ENCODE results near the gene CGB3. TPM values are rescaled to one million over a fixed set of nuclear protein-coding genes. Genes with fewer than 3 reads are reported as not detected.
"Not testable (repeated sequence)": the region's sequence is repeated elsewhere in the genome, so short reads cannot be mapped to it uniquely, and the experiment has no call there.

The CGB3 gene
- total RNA-seq: not detected

DNA sequence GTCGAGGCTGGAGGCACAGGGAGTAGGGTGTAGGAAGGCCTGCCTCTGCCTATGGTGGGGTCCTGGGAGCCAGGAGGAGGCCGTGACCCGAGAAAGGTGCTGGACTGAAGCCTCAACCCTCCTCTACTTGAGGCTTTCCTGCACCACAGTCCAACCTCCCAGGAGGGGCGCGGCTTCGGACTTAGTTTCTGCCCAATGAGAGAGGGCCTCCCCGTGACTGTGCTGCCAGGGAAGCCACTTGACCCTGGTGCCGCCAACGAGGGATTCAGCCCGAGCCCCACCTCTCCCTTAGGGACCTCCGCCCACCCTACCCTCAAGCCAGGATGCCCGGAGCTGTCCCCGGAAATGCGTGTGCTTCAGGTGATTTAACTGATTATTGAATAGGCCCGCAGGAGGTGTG lies at the start of gene CGB3:
TSS of gene CGB3 (minus strand) at position 101 of the 400 bp plus-strand sequence. CDS start 362 bp downstream, outside the sequence.
- not testable (repeated sequence) for DNase-seq; H3K27me3 Mint-ChIP-seq (ENCODE audit: low read depth); H3K36me3 Mint-ChIP-seq (ENCODE audit: insufficient read depth); H3K4me1 Mint-ChIP-seq (ENCODE audit: low read depth); H3K4me3 Mint-ChIP-seq; H3K9me3 Mint-ChIP-seq; ATAC-seq

DNA sequence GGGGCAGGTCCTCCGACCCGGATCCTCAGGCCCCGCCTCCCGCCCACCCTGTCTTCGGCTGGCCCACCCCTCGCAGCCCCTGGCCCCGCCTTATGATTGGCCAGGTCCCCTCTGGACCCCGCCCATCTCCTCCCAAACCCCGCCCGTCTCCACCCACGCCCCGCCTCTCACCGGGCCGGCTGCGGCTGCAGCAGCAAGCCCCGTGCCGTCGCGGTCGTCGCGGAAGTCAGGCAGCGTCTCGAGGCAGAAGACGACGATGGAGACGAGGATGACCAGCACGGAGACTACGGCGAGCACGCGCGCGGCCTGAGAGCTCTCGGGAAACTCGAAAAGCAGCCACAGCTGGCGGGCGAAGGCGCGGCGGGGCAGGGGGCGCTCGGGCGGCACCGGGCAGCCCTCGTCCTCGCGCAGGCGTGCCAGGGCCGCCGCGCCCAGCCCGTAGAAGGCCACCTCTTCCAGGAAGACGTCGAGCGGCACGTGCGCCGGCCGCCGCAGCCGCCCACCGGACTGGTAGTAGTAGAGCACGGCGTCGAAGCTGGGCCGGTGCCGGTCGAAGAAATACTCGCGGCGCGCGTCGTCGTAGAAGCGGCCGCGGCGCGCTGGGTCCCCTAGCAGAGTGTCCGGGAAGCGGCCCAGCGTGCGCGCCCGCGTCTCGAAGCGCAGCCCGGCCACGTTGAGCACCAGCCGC lies 47.9 kb upstream of the CGB3 start:
- Mint-ChIP-seq H3K9me3 (no peaks in the 10 kb centered on the region), H3K36me3 (ENCODE audit: insufficient read depth) (peaks cover 2% of the 10 kb centered on the region), H3K4me1 (ENCODE audit: low read depth) (peaks cover 11% of the 10 kb centered on the region), H3K27me3 (ENCODE audit: low read depth) (peaks cover 78% of the 10 kb centered on the region), H3K4me3 (no peak overlapping the region)
- no peak for ATAC-seq
- DNase-seq: peak; percentile 35

DNA sequence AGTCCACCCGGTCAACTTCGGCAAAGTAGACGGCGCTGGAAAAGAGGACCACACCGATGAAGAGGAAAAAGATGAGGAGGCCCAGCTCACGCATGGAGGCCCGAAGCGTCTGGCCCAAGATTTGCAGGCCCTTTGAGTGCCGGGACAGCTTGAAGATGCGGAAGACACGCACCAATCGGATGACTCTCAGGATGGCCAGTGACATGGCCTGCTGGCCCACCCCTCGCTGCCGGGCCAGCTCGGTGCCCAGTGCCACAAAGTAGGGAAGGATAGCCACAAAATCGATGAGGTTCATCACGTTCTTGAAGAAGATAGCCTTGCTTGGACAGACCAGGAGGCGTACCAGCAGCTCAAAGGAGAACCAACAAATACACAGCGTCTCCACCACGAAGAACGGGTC lies 46.3 kb upstream of the CGB3 start:
- Mint-ChIP-seq H3K9me3 (no peaks in the 10 kb centered on the region), H3K4me3 (no peak overlapping the region), H3K4me1 (ENCODE audit: low read depth) (peaks cover 11% of the 10 kb centered on the region), H3K27me3 (ENCODE audit: low read depth) (peaks cover 80% of the 10 kb centered on the region), H3K36me3 (ENCODE audit: insufficient read depth) (peaks cover 2% of the 10 kb centered on the region)
- no peak for DNase-seq
- no peak for ATAC-seq

DNA sequence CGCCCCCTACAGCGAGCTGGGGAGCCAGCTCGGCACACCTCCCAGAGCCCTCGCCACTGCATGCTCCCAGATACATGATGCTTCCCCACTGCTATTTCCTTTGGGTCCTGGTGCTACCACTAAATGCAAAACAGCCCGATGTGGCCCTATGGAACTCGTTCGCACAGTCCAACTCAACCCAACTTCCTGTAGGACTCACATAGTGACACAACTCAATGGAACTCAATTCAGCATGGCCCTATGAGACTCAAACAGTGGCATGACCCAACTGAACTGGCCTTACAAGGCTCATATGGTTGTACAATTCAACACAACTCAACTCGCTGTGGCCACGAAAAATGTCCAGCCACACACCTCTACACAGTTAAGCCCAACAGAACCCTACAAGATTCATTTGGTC lies 44.9 kb upstream of the CGB3 start:
- H3K27me3 Mint-ChIP-seq (ENCODE audit: low read depth): peaks cover 82% of the 10 kb centered on the region
- H3K4me1 Mint-ChIP-seq (ENCODE audit: low read depth): peaks cover 11% of the 10 kb centered on the region
- H3K4me3 Mint-ChIP-seq: no peak overlapping the region
- peaks cover 2% of the 10 kb centered on the region for H3K36me3 Mint-ChIP-seq (ENCODE audit: insufficient read depth)
- DNase-seq (no peak), ATAC-seq (no peak)
- H3K9me3 Mint-ChIP-seq: no peaks in the 10 kb centered on the region

DNA sequence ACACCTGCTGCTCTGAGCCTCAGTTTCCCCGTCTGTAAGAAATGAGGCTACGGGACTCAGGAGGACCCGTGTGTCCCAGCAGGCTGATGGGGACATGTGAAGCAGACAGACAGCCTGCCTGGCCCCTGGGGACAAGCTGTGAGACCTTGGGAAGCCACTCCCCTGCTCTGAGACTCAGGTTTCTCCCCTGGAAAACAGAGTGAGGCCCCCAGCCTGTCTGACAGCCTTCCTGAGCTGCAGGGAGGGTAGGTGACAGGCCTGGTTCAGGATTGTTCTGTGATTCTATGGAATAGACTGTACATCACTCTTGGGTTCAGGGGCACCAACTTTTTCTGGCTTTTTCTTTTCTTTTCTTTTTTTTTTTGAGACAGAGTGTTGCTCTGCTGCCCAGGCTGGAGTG lies 43.4 kb upstream of the CGB3 start:
- Mint-ChIP-seq H3K9me3 (no peaks in the 10 kb centered on the region), H3K27me3 (ENCODE audit: low read depth) (peaks cover 80% of the 10 kb centered on the region), H3K4me3 (no peak overlapping the region), H3K4me1 (ENCODE audit: low read depth) (peaks cover 2% of the 10 kb centered on the region), H3K36me3 (ENCODE audit: insufficient read depth) (peaks cover 2% of the 10 kb centered on the region)
- DNase-seq (no peak), ATAC-seq (no peak)

- ATAC-seq (no peak), DNase-seq (no peak)
- H3K27me3 Mint-ChIP-seq (ENCODE audit: low read depth): peaks cover 78% of the 10 kb centered on the region
- no peaks in the 10 kb centered on the region for H3K9me3 Mint-ChIP-seq
- no peaks in the 10 kb centered on the region for H3K4me1 Mint-ChIP-seq (ENCODE audit: low read depth)
- peaks cover 2% of the 10 kb centered on the region for H3K36me3 Mint-ChIP-seq (ENCODE audit: insufficient read depth)
- no peak overlapping the region for H3K4me3 Mint-ChIP-seq
These were observed 41.9 kb upstream of the CGB3 start for GRCh38 chr19:49065905-49066512.

GRCh38 chr19:49064768-49065611 lies 40.9 kb upstream of the CGB3 start, which contains the start of gene NTF4:
NTF4 (minus strand) TSS chr19:49064818; CDS start chr19:49061997, 2,821 bp downstream.
- Mint-ChIP-seq H3K9me3 (no peaks in the 10 kb centered on the region), H3K36me3 (ENCODE audit: insufficient read depth) (no peaks in the 10 kb centered on the region), H3K4me3 (no peak within 1 kb of the TSS), H3K4me1 (ENCODE audit: low read depth) (no peaks in the 10 kb centered on the region), H3K27me3 (ENCODE audit: low read depth) (peaks cover 74% of the 10 kb centered on the region)
- DNase-seq (no peak), ATAC-seq (peak; percentile 41 to 42)

DNA sequence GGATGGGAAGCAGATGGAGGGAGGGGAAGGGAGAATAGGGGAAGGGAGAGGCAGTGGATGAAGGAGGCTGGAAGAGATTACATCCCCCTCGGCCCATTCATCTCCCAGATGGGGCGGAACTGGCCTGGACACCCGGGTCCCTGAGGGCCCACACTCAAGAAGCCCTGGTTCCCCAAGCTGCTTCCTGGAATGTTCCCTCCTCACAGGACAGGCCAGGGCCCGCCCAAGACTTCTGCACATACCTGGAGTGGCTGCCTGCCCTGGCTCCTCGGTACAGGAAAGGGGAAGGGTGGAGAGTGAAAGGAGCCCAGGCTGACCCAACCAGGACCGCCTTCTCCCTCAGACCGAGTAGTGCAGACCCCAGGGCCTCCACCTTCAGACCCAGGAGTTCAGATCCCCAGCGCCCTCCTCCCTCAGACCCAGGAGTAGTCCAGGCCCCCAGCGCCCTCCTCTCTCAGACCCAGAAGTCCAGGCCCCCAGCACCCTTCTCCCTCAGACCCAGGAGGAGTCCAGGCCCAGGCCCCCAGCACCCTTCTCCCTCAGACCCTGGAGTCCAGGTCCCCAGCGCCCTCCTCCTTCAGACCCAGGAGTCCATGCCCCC lies 40.0 kb upstream of the CGB3 start:
- Mint-ChIP-seq H3K9me3 (no peaks in the 10 kb centered on the region), H3K4me1 (ENCODE audit: low read depth) (no peaks in the 10 kb centered on the region), H3K4me3 (no peak overlapping the region), H3K27me3 (ENCODE audit: low read depth) (peaks cover 72% of the 10 kb centered on the region), H3K36me3 (ENCODE audit: insufficient read depth) (no peaks in the 10 kb centered on the region)
- no peak for DNase-seq
- no peak for ATAC-seq

DNA sequence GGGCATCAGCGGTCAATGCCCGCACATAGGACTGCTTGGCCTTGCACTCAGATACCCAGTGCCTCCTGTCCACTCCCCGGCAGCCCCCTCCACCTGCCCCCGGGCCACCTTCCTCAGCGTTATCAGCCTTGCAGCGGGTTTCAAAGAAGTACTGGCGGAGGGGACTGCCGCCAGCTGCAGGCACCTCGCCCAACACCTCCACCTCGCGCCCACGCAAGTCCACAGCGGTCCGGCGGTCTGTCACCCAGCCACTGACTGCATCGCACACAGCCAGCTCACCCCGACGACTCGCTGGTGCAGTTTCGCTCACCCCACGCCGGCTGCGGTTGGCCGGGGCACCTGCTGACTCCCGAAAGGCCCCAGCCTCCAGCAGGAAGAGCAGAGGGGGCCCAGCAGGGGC lies 37.3 kb upstream of the CGB3 start:
- Mint-ChIP-seq H3K36me3 (ENCODE audit: insufficient read depth) (no peaks in the 10 kb centered on the region), H3K27me3 (ENCODE audit: low read depth) (peaks cover 71% of the 10 kb centered on the region), H3K4me1 (ENCODE audit: low read depth) (peaks cover 16% of the 10 kb centered on the region), H3K9me3 (no peaks in the 10 kb centered on the region), H3K4me3 (no peak overlapping the region)
- ATAC-seq (no peak), DNase-seq (no peak)

- ATAC-seq: no peak
- peaks cover 68% of the 10 kb centered on the region for H3K27me3 Mint-ChIP-seq (ENCODE audit: low read depth)
- H3K36me3 Mint-ChIP-seq (ENCODE audit: insufficient read depth): no peaks in the 10 kb centered on the region
- DNase-seq: no peak
- H3K4me1 Mint-ChIP-seq (ENCODE audit: low read depth): peaks cover 20% of the 10 kb centered on the region
- no peak overlapping the region for H3K4me3 Mint-ChIP-seq
- H3K9me3 Mint-ChIP-seq: no peaks in the 10 kb centered on the region
These were observed 36.9 kb upstream of the CGB3 start for GRCh38 chr19:49061000-49061399.

DNA sequence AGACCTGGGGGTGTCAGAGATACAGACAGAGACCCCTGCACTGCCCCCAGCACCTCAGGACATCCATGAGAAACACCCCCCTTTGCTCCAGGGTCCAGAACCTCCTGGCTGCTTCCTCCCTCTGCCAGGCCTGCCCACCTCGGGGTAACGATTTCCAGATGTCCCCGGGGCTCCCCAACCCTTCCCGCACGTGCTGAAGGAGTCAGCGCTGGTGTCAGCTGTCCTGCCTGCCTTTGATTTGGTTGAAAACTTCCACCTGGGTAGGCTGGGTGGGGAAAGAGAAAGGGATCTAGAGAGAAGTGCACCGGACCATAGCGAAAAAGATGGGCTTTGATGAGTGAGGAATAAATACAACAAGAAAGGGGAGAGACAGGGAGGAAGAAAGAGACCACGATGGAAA lies 34.9 kb upstream of the CGB3 start:
- ATAC-seq (no peak), DNase-seq (no peak)
- no peak overlapping the region for H3K4me3 Mint-ChIP-seq
- H3K36me3 Mint-ChIP-seq (ENCODE audit: insufficient read depth): no peaks in the 10 kb centered on the region
- H3K9me3 Mint-ChIP-seq: no peaks in the 10 kb centered on the region
- peaks cover 57% of the 10 kb centered on the region for H3K27me3 Mint-ChIP-seq (ENCODE audit: low read depth)
- H3K4me1 Mint-ChIP-seq (ENCODE audit: low read depth): peaks cover 22% of the 10 kb centered on the region

GRCh38 chr19:49058562-49058961 lies 34.4 kb upstream of the CGB3 start:
- Mint-ChIP-seq H3K27me3 (ENCODE audit: low read depth) (peaks cover 53% of the 10 kb centered on the region), H3K4me1 (ENCODE audit: low read depth) (peaks cover 22% of the 10 kb centered on the region), H3K4me3 (no peak overlapping the region), H3K36me3 (ENCODE audit: insufficient read depth) (no peaks in the 10 kb centered on the region), H3K9me3 (no peaks in the 10 kb centered on the region)
- DNase-seq (no peak), ATAC-seq (peak in 1 of 2 donors; percentile 39)

- Mint-ChIP-seq H3K4me3 (peak within 1 kb of the TSS; percentile 77), H3K27me3 (ENCODE audit: low read depth) (peaks cover 45% of the 10 kb centered on the region), H3K9me3 (no peaks in the 10 kb centered on the region), H3K4me1 (ENCODE audit: low read depth) (peaks cover 22% of the 10 kb centered on the region), H3K36me3 (ENCODE audit: insufficient read depth) (no peaks in the 10 kb centered on the region)
- DNase-seq (peak; percentile 33), ATAC-seq (peak; percentile 9 to 36)
These were observed 33.6 kb upstream of the CGB3 start, which contains the start of gene CGB7 for GRCh38 chr19:49057636-49058234. CGB7 (minus strand) TSS chr19:49057749; CDS start chr19:49055375, 2,374 bp downstream.

Data from activated T-cell treated with anti-CD3 and anti-CD28 coated beads, Interleukin-2, amount 50 U/mL, for 4 hours (primary cell).